Measurements from ENCODE around the gene LAIR1. TPM values are rescaled to one million over a fixed set of nuclear protein-coding genes. Genes with fewer than 3 reads are reported as not detected.

The LAIR1 gene
- total RNA-seq, 1 donor from 2014 or later: not detected

GRCh38 chr19:54317965-54318240 is 46.8 kb downstream of the LAIR1 start:
- DNase-seq (ENCODE audit: low read depth in 2 of 2): no peak

- DNase-seq (ENCODE audit: low read depth in 2 of 2): no peak
These were observed 47.4 kb downstream of the LAIR1 start for GRCh38 chr19:54317108-54317964.

DNA sequence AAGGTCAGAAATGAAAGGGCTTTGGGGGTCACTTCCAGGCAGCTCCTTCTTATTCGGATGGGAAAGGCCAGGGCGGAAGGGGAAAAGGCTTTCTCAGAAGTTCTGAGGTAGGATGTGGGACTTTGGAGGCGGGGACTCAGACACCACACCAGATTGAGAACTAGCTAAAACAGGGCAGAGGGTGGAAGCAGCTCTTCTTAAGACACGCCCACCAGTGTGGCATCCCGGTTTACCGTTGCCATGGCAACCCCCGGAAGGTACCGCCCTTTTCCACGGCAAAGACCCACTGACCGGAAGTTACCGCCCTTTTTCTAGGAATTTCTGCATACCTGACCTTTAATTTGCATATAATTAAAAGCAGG is 48.0 kb downstream of the LAIR1 start:
- no peak for DNase-seq (ENCODE audit: low read depth in 2 of 2)

DNA sequence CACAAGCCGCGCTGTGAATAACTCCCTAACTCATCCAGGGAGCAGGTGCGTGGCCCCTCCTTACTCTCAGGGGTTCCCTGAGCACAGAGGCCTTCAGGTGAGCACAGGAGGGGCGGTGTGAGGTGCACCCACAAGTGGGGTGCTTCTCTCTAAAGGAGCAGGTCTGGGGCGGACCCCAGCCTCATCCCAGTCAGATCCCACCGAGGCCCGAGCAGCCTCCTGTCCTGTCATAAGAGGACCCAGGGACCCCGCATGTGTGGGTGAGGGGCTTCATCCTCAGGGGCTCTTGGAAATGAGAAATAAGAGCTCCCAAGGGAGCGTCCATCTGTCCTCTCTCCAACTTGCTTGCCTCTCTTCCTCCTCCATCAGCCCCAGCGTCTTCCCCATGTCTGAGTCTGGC is 48.8 kb downstream of the LAIR1 start:
- no peak for DNase-seq (ENCODE audit: low read depth in 2 of 2)

GRCh38 chr19:54312436-54313377 is 52.0 kb downstream of the LAIR1 start, which contains the start of gene LILRA5:
TSS of gene LILRA5 (minus strand) at chr19:54313166. CDS start at chr19:54313019, 147 bp downstream.
- DNase-seq (ENCODE audit: low read depth in 2 of 2): no peak

DNA sequence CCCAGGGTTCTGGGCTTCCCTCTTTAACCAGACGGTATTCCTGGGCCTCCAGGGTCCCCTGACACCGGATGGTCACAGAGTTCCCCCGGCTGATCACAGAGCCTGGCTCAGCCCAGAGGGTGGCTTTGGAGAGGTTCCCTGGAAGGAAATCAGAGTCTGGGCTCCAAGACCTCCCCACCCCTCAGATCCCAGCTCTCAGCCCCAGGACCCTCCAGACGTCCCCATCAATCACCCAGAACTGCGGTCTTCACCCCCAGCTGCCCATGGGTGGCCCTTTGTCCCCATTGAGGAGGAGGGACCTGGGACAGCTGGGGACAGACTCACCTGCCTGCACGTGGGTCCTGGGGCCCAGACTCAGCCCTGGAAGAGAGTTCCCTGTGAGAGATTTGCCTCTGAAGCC is 52.7 kb downstream of the LAIR1 start:
- no peak for DNase-seq (ENCODE audit: low read depth in 2 of 2)

DNA sequence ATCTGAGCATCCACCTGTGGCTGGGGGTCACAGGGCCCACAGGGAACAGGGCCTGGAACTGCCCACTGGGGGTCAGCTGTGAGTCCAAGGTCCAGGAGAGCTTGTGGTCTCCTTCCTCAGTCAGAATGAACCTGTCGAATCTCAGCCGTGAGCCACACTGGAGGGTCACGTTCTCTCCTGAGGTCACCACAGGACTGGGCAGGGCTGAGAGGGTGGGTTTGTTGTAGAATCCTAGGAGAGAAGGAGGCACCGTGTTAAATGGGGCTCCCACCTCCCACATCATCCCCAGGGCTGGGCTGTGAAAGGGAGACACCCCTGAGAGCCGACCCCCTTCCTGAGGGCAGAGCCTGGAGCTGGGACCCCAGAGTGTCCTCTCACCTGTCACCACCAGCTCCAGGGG is 53.2 kb downstream of the LAIR1 start:
- no peak for DNase-seq (ENCODE audit: low read depth in 2 of 2)

DNA sequence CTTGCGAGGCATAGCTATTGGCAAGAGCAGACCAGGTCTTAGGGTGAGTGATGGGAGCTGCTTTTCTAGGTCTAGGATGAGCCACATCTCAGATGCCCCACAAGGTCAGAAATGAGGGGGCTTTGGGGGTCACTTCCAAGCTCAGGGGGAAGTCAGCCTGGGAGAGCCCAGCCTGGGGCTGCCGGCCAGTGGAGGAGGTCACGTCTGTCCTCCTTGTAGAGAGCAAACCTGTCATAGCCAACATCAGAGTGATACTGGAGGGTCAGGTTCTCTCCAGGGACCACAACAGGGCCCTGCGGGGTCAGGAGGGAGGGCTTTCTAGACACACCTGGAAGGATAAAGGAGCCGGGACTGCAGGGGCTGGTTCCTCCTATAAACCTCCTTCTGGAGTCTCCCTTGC is 54.2 kb downstream of the LAIR1 start:
- DNase-seq (ENCODE audit: low read depth in 2 of 2): no peak

DNA sequence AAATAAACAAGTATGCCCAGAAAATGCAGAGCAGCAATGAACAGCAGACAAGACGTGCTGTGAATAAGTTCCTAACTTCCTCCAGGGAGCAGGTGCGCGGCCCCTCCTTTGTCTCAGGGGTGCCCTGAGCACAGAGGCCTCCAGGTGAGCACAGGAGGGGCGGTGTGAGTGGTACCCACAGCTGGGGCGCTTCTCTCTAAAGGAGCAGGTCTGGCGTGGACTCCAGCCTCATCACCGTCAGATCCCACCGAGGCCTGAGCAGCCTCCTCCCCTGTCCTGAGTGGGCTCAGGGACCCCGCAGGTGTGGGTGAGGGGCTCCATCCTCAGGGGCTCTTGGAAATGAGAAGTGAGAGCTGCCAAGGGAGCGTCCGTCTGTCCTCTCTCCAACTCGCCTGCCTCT is 54.9 kb downstream of the LAIR1 start:
- DNase-seq (ENCODE audit: low read depth in 2 of 2): no peak

DNA sequence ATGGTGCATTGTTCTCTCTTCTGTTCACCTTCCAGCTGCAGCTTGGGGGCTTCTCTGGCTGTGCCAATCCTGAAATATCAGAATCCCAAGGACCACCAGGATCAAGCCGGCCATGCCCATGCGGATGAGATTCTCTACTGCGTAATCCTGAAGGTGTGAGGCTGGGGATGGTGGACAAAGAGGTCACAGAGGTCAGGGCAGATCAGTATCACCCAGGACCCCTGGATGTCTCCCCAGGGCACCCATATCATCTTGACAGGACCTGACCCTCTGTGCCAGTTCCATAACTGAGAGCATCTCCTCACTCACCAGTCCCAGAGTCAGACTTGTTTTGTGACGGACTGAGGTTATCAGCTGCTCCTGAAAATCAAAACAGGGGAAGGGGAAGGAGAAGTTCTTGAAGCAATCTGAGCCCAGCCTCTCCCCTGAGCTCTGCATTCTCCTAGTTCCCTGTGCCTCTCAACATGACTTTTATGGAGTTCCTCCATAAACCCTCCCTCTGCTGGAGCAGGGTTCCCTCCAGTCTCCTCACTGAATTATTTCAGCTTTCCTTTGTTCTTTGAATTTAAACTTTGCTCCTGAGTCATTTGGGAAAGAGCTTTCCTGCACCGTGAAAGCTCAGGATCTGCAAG is 57.2 kb downstream of the LAIR1 start:
- DNase-seq (ENCODE audit: low read depth in 2 of 2): no peak

DNA sequence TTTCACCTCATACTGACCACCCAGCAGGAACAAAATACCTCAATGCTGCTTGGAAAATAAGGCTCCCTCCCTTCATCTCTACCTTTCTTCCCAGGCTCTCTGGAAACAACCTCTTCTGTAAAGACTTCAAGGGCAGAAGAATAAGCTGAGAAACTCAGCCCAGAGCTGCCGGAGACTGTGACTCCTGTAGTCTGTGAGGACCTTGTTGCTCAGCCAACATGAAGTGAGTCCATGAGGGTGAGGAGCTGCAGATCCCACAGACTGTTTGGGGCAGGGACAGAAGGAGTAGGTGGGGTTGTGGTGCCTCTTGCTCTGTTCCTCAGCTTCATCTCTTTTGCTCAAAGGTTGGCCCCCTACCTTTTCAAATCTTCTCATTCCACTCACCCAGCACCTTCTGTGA is 59.6 kb downstream of the LAIR1 start:
- no peak for DNase-seq (ENCODE audit: low read depth in 2 of 2)

DNA sequence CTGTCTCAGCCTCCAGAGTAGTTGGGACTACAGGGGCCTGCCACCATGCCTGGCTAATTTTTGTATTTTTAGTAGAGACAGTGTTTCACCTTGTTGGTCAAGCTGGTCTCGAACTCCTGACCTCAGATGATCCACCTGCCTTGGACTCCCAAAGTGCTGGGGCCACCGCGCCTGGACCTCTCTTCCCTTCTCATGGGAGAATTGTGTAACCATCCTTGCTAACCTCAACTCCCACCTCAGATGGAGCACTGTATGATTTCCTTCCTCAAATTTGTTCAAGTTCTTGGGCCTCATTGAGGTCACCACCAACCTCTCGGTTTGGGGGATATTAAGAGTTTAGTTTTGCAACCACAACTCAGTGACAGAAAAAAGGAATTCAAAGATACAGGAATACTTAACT is 62.5 kb downstream of the LAIR1 start:
- DNase-seq (ENCODE audit: low read depth in 2 of 2): no peak

Other genes with a start within 250 kb of the LAIR1 start
- 20.5 and 27.4 TPM in 2 replicates for gene TFPT, start 249.3 kb downstream of the LAIR1 start, total RNA-seq
- gene PRPF31, start 249.2 kb downstream of the LAIR1 start, total RNA-seq: 48.6 and 51.9 TPM in 2 replicates
- 4.1 and 4.8 TPM in 2 replicates for gene CNOT3, start 227.2 kb downstream of the LAIR1 start, total RNA-seq
- 3.3 and 5.4 TPM in 2 replicates for gene LENG1, start 205.2 kb downstream of the LAIR1 start, total RNA-seq
- 0.22 TPM in 1 of 2 replicates, not detected in the other for gene TMC4, start 191.8 kb downstream of the LAIR1 start, total RNA-seq
- 9.5 and 19.4 TPM in 2 replicates for gene MBOAT7, start 175.4 kb downstream of the LAIR1 start, total RNA-seq
- gene TSEN34, start 173.6 kb downstream of the LAIR1 start, total RNA-seq: 35.1 and 38.8 TPM in 2 replicates
- 2,773 and 3,236 TPM in 2 replicates for gene RPS9, start 164.1 kb downstream of the LAIR1 start, total RNA-seq
- not detected in 2 replicates for gene LILRB3, start 141.9 kb downstream of the LAIR1 start, total RNA-seq
- gene LILRA6, start 122.1 kb downstream of the LAIR1 start, total RNA-seq: not detected in 2 replicates
- not detected in 2 replicates for gene LILRB5, start 107.7 kb downstream of the LAIR1 start, total RNA-seq
- not detected in 2 replicates for gene LILRB2, start 83.8 kb downstream of the LAIR1 start, total RNA-seq
- gene LILRA5, start 51.8 kb downstream of the LAIR1 start, total RNA-seq: not detected in 2 replicates
- not detected in 2 replicates for gene LILRA4, start 25.8 kb downstream of the LAIR1 start, total RNA-seq
- gene TTYH1, start 50.5 kb upstream of the LAIR1 start, total RNA-seq: not detected in 2 replicates
- gene LENG8, start 84.3 kb upstream of the LAIR1 start, total RNA-seq: 12.6 and 21.8 TPM in 2 replicates
- 3.3 and 5.0 TPM in 2 replicates for gene LENG9, start 98.8 kb upstream of the LAIR1 start, total RNA-seq
- gene CDC42EP5, start 108.4 kb upstream of the LAIR1 start, total RNA-seq: 53.2 and 124 TPM in 2 replicates
- gene LAIR2, start 137.9 kb upstream of the LAIR1 start, total RNA-seq: not detected in 2 replicates
- gene LILRA2, start 208.9 kb upstream of the LAIR1 start, total RNA-seq: not detected in 2 replicates
- gene LILRA1, start 228.7 kb upstream of the LAIR1 start, total RNA-seq: not detected in 2 replicates